Measurements from ENCODE around the gene METTL8. TPM values are rescaled to one million over a fixed set of nuclear protein-coding genes. Genes with fewer than 3 reads are reported as not detected.
"Not testable (repeated sequence)": the region's sequence is repeated elsewhere in the genome, so short reads cannot be mapped to it uniquely, and the experiment has no call there.

METTL8 gene
- total RNA-seq, 1 experiment from 2014 or later: 28.9 TPM

- no peaks in the 10 kb centered on the region; the same call in 1 of the 2 replicates for H3K36me3 ChIP-seq (replicated peaks; ENCODE audit: control insufficient read depth, insufficient read depth, low read length)
- no peak for DNase-seq
- no peaks in the 10 kb centered on the region for H3K27me3 ChIP-seq (ENCODE audit: control insufficient read depth, insufficient read depth, low read length)
- H3K4me3 ChIP-seq (ENCODE audit: insufficient read depth, low read depth, low read length): no peak overlapping the region
Measured at GRCh38 chr2:171362396-171362795, 71.4 kb downstream of the METTL8 start.

- Histone ChIP-seq H3K36me3 (replicated peaks; ENCODE audit: control insufficient read depth, insufficient read depth, low read length) (no peaks in the 10 kb centered on the region; the same call in 1 of the 2 replicates), H3K4me3 (ENCODE audit: insufficient read depth, low read depth, low read length) (no peak overlapping the region), H3K27me3 (ENCODE audit: control insufficient read depth, insufficient read depth, low read length) (no peaks in the 10 kb centered on the region)
- DNase-seq: no peak
Measured at GRCh38 chr2:171360905-171361304, 72.9 kb downstream of the METTL8 start.

- DNase-seq: not testable (repeated sequence)
Measured at GRCh38 chr2:171353746-171354145, 80.0 kb downstream of the METTL8 start.

GRCh38 chr2:171348056-171348455, 85.7 kb downstream of the METTL8 start:
- Histone ChIP-seq H3K27me3 (ENCODE audit: control insufficient read depth, insufficient read depth, low read length) (no peaks in the 10 kb centered on the region), H3K36me3 (replicated peaks; ENCODE audit: control insufficient read depth, insufficient read depth, low read length) (no peaks in the 10 kb centered on the region; the same call in 1 of the 2 replicates), H3K4me3 (ENCODE audit: insufficient read depth, low read depth, low read length) (no peak overlapping the region)
- no peak for DNase-seq

More at GRCh38 chr2:171353746-171354145, 80.0 kb downstream of the METTL8 start:
- H3K27me3 ChIP-seq (ENCODE audit: control insufficient read depth, insufficient read depth, low read length); H3K4me3 ChIP-seq (ENCODE audit: insufficient read depth, low read depth, low read length); H3K36me3 ChIP-seq (replicated peaks; ENCODE audit: control insufficient read depth, insufficient read depth, low read length): not testable (repeated sequence)

- Histone ChIP-seq H3K27me3 (ENCODE audit: control insufficient read depth, insufficient read depth, low read length) (no peaks in the 10 kb centered on the region), H3K36me3 (replicated peaks; ENCODE audit: control insufficient read depth, insufficient read depth, low read length) (no peaks in the 10 kb centered on the region; the same call in 1 of the 2 replicates), H3K4me3 (ENCODE audit: insufficient read depth, low read depth, low read length) (no peak overlapping the region)
- no peak for DNase-seq
Measured at GRCh38 chr2:171347591-171348032, 86.2 kb downstream of the METTL8 start.

GRCh38 chr2:171346723-171347557, 86.8 kb downstream of the METTL8 start:
- no peak overlapping the region for H3K4me3 ChIP-seq (ENCODE audit: insufficient read depth, low read depth, low read length)
- DNase-seq: no peak
- no peaks in the 10 kb centered on the region for H3K27me3 ChIP-seq (ENCODE audit: control insufficient read depth, insufficient read depth, low read length)
- no peaks in the 10 kb centered on the region; the same call in 1 of the 2 replicates for H3K36me3 ChIP-seq (replicated peaks; ENCODE audit: control insufficient read depth, insufficient read depth, low read length)

- H3K4me3 ChIP-seq (ENCODE audit: insufficient read depth, low read depth, low read length): no peak overlapping the region
- DNase-seq: no peak
- no peaks in the 10 kb centered on the region; the same call in 1 of the 2 replicates for H3K36me3 ChIP-seq (replicated peaks; ENCODE audit: control insufficient read depth, insufficient read depth, low read length)
- no peaks in the 10 kb centered on the region for H3K27me3 ChIP-seq (ENCODE audit: control insufficient read depth, insufficient read depth, low read length)
Measured at GRCh38 chr2:171345971-171346722, 87.6 kb downstream of the METTL8 start.

GRCh38 chr2:171344182-171344581, 89.6 kb downstream of the METTL8 start:
- no peaks in the 10 kb centered on the region; the same call in 1 of the 2 replicates for H3K36me3 ChIP-seq (replicated peaks; ENCODE audit: control insufficient read depth, insufficient read depth, low read length)
- no peak for DNase-seq
- no peaks in the 10 kb centered on the region for H3K27me3 ChIP-seq (ENCODE audit: control insufficient read depth, insufficient read depth, low read length)
- H3K4me3 ChIP-seq (ENCODE audit: insufficient read depth, low read depth, low read length): no peak overlapping the region

GRCh38 chr2:171342067-171342413, 91.8 kb downstream of the METTL8 start:
- Histone ChIP-seq H3K27me3 (ENCODE audit: control insufficient read depth, insufficient read depth, low read length) (no peaks in the 10 kb centered on the region), H3K4me3 (ENCODE audit: insufficient read depth, low read depth, low read length) (no peak overlapping the region), H3K36me3 (replicated peaks; ENCODE audit: control insufficient read depth, insufficient read depth, low read length) (no peaks in the 10 kb centered on the region)
- DNase-seq: no peak

GRCh38 chr2:171341394-171342066, 92.3 kb downstream of the METTL8 start:
- no peak overlapping the region for H3K4me3 ChIP-seq (ENCODE audit: insufficient read depth, low read depth, low read length)
- no peak for DNase-seq
- no peaks in the 10 kb centered on the region for H3K27me3 ChIP-seq (ENCODE audit: control insufficient read depth, insufficient read depth, low read length)
- H3K36me3 ChIP-seq (replicated peaks; ENCODE audit: control insufficient read depth, insufficient read depth, low read length): no peaks in the 10 kb centered on the region

- no peaks in the 10 kb centered on the region for H3K27me3 ChIP-seq (ENCODE audit: control insufficient read depth, insufficient read depth, low read length)
- H3K4me3 ChIP-seq (ENCODE audit: insufficient read depth, low read depth, low read length): no peak overlapping the region
- H3K36me3 ChIP-seq (replicated peaks; ENCODE audit: control insufficient read depth, insufficient read depth, low read length): no peaks in the 10 kb centered on the region
- DNase-seq: no peak
Measured at GRCh38 chr2:171334946-171335345, 98.8 kb downstream of the METTL8 start.

GRCh38 chr2:171334171-171334570, 99.6 kb downstream of the METTL8 start:
- DNase-seq: no peak
- H3K4me3 ChIP-seq (ENCODE audit: insufficient read depth, low read depth, low read length): no peak overlapping the region
- no peaks in the 10 kb centered on the region for H3K27me3 ChIP-seq (ENCODE audit: control insufficient read depth, insufficient read depth, low read length)
- no peaks in the 10 kb centered on the region for H3K36me3 ChIP-seq (replicated peaks; ENCODE audit: control insufficient read depth, insufficient read depth, low read length)

- DNase-seq: no peak
- H3K36me3 ChIP-seq (replicated peaks; ENCODE audit: control insufficient read depth, insufficient read depth, low read length): no peaks in the 10 kb centered on the region
- H3K27me3 ChIP-seq (ENCODE audit: control insufficient read depth, insufficient read depth, low read length): no peaks in the 10 kb centered on the region
- no peak overlapping the region for H3K4me3 ChIP-seq (ENCODE audit: insufficient read depth, low read depth, low read length)
Measured at GRCh38 chr2:171330155-171330956, 103.4 kb downstream of the METTL8 start.

- H3K4me3 ChIP-seq (ENCODE audit: insufficient read depth, low read depth, low read length): no peak overlapping the region
- no peaks in the 10 kb centered on the region for H3K27me3 ChIP-seq (ENCODE audit: control insufficient read depth, insufficient read depth, low read length)
- peak; percentile 45 for DNase-seq
Measured at GRCh38 chr2:171327043-171327496, 106.7 kb downstream of the METTL8 start.

More at GRCh38 chr2:171327043-171327496, 106.7 kb downstream of the METTL8 start:
- H3K36me3 ChIP-seq (replicated peaks; ENCODE audit: control insufficient read depth, insufficient read depth, low read length): 0 out of 2 replicates have a peak, but pooled peaks cover 2% of the 10 kb centered on the region
